ENCODE data around the gene BDNF.
A peak's percentile ranks its signal among the peaks of the same experiment; 100 is the strongest.

The BDNF gene

DNA sequence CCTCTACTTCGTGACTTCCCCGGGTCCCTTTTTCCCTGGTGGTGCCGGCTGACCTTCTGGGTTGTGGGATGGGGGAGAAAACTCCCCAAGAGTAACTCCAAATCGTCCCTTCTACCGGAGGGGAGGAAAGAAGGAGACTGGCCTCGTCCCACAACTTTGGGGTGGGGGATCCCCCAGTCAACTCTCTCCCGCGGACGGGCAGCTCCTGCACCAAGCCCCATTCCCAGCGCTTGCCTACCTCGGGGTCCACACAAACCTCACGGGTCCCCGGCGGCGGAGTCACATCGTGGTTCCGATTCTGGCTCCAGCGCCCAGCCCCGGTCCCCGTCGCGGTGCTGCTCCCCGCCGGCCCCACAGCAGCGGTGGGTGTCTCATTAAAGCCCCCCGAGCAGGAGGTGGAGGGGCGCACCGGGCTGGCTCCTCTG, 317 bp downstream of the BDNF start:
- Histone ChIP-seq H2BK5ac (ENCODE audit: low read depth, low read length, poor library complexity) (no peak overlapping the region), H3K4ac (ENCODE audit: low read depth, low read length) (no peak overlapping the region), H2AFZ (ENCODE audit: insufficient read depth, low read length, poor library complexity) (peak overlapping the region; percentile 85), H3K4me2 (ENCODE audit: low read length) (peak overlapping the region; percentile 78), H3K9me3 (ENCODE audit: insufficient read depth, low read depth, low read length) (no peaks in the 10 kb centered on the region), H3K18ac (ENCODE audit: low read length) (peak overlapping the region; percentile 55), H3K23ac (ENCODE audit: low read length) (no peak overlapping the region), H3K79me1 (ENCODE audit: low read length) (peaks cover 4% of the 10 kb centered on the region), H2AK5ac (ENCODE audit: low read length) (no peak overlapping the region), H4K12ac (ENCODE audit: low read depth, low read length) (no peak overlapping the region), H3K36me3 (ENCODE audit: control insufficient read depth in 1 of 2, insufficient read depth in 2 of 2, low read length in 2 of 2) (no peaks in the 10 kb centered on the region), H2BK12ac (ENCODE audit: low read length) (no peak overlapping the region), H3K27me3 (ENCODE audit: insufficient read depth, low read length) (peaks cover 27% of the 10 kb centered on the region), H4K8ac (ENCODE audit: low read depth, low read length) (peak overlapping the region; percentile 48), H3K79me2 (ENCODE audit: control insufficient read depth, insufficient read depth, low read length, poor library complexity) (no peaks in the 10 kb centered on the region), H4K91ac (ENCODE audit: low read depth, low read length) (peak overlapping the region; percentile 21), H2BK120ac (ENCODE audit: insufficient read depth, low read length, poor library complexity) (no peak overlapping the region), H3K4me3 (ENCODE audit: low read depth, low read length) (peak overlapping the region; percentile 72), H3K4me1 (ENCODE audit: control insufficient read depth in 1 of 2, insufficient read depth in 2 of 2, low read length in 2 of 2) (peaks cover 9 to 10% of the 10 kb centered on the region in 2 experiments), H3K27ac (ENCODE audit: low read depth, low read length) (no peak overlapping the region), H3K9ac (ENCODE audit: low read length) (no peak overlapping the region), H3K14ac (ENCODE audit: low read length) (no peak overlapping the region)
- WGBS (ENCODE audit: extremely low coverage, insufficient coverage, insufficient read length): no CpG with 5 or more reads among the region's 28 CpGs
- DNase-seq: no peak

DNA sequence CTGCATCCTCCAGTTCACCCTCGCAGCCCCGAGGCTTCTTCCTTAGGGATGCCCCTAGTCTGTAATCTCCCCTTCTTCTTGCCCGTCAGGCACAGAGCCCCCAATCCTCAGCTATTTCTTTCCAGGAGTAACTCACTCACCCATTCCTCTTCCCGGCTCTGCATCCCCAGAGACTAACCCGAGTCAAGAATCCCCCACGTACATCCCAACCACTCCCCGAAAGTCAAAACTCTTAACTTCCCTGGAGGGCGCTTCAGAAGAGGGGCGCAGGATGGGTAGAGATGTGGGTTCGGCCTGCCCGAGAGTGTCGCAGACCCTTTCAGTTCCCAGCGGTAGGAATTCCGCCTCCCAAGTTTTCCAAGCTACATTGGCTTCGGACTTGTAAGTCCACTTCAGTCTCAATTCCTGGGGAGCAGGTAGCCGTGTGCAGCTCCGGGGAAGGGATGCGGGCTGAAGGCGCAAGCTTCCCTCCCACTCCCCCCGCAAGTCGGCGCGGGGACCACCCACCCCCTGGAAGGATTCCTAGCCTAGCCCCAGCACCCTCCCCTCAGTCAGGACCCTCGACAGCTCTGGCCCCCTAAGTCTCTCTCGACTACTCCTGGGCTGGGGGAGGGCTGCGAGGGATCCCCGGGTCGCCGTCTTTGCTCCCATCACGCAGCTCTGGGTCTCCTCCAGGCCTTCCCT, 871 bp downstream of the BDNF start:
- no peaks in the 10 kb centered on the region for H3K36me3 ChIP-seq (ENCODE audit: control insufficient read depth in 1 of 2, insufficient read depth in 2 of 2, low read length in 2 of 2)
- H2AK5ac ChIP-seq (ENCODE audit: low read length): no peak overlapping the region
- no peaks in the 10 kb centered on the region for H3K79me2 ChIP-seq (ENCODE audit: control insufficient read depth, insufficient read depth, low read length, poor library complexity)
- no peaks in the 10 kb centered on the region for H3K9me3 ChIP-seq (ENCODE audit: insufficient read depth, low read depth, low read length)
- peak overlapping the region; percentile 64 for H2AFZ ChIP-seq (ENCODE audit: insufficient read depth, low read length, poor library complexity)
- H4K91ac ChIP-seq (ENCODE audit: low read depth, low read length): no peak overlapping the region
- H2BK5ac ChIP-seq (ENCODE audit: low read depth, low read length, poor library complexity): no peak overlapping the region
- no peak overlapping the region for H3K4ac ChIP-seq (ENCODE audit: low read depth, low read length)
- peak overlapping the region; percentile 48 for H4K8ac ChIP-seq (ENCODE audit: low read depth, low read length)
- peaks cover 9 to 10% of the 10 kb centered on the region in 2 experiments for H3K4me1 ChIP-seq (ENCODE audit: control insufficient read depth in 1 of 2, insufficient read depth in 2 of 2, low read length in 2 of 2)
- DNase-seq: no peak
- no peak overlapping the region for H2BK12ac ChIP-seq (ENCODE audit: low read length)
- no peak overlapping the region for H3K14ac ChIP-seq (ENCODE audit: low read length)
- no peak overlapping the region for H3K18ac ChIP-seq (ENCODE audit: low read length)
- H3K4me3 ChIP-seq (ENCODE audit: low read depth, low read length): peak overlapping the region; percentile 72
- no peak overlapping the region for H4K12ac ChIP-seq (ENCODE audit: low read depth, low read length)
- H2BK120ac ChIP-seq (ENCODE audit: insufficient read depth, low read length, poor library complexity): no peak overlapping the region
- H3K79me1 ChIP-seq (ENCODE audit: low read length): peaks cover 4% of the 10 kb centered on the region
- peak overlapping the region; percentile 43 for H3K9ac ChIP-seq (ENCODE audit: low read length)
- peaks cover 27% of the 10 kb centered on the region for H3K27me3 ChIP-seq (ENCODE audit: insufficient read depth, low read length)
- no peak overlapping the region for H3K27ac ChIP-seq (ENCODE audit: low read depth, low read length)
- no peak overlapping the region for H3K23ac ChIP-seq (ENCODE audit: low read length)
- no CpG with 5 or more reads among the region's 30 CpGs for WGBS (ENCODE audit: extremely low coverage, insufficient coverage, insufficient read length)
- peak overlapping the region; percentile 78 for H3K4me2 ChIP-seq (ENCODE audit: low read length)

DNA sequence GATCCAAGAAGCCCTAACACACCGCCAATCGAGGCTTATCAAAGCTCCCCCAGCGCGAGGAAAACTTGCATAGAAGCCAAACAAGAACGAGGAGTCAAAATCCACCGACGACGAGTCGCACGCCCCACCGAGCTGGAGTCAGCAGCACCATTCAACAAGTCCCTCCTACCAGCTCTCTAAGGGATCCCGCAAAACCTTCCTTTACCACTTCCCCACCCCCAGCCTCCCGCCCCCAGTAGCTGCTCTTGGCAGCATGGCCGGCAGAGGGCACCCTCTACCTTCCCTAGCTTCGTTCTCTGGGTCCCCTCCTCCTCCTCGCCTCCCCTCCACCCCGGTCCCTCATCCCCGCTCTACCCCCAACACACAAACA, 1.4 kb downstream of the BDNF start:
- peak overlapping the region; percentile 72 for H3K4me3 ChIP-seq (ENCODE audit: low read depth, low read length)
- peak; percentile 55 to 70 for DNase-seq
- no peaks in the 10 kb centered on the region for H3K36me3 ChIP-seq (ENCODE audit: control insufficient read depth in 1 of 2, insufficient read depth in 2 of 2, low read length in 2 of 2)
- no peak overlapping the region for H2BK12ac ChIP-seq (ENCODE audit: low read length)
- no peaks in the 10 kb centered on the region for H3K9me3 ChIP-seq (ENCODE audit: insufficient read depth, low read depth, low read length)
- H4K12ac ChIP-seq (ENCODE audit: low read depth, low read length): no peak overlapping the region
- no peak overlapping the region for H3K18ac ChIP-seq (ENCODE audit: low read length)
- H2AFZ ChIP-seq (ENCODE audit: insufficient read depth, low read length, poor library complexity): peak overlapping the region; percentile 43
- H3K4ac ChIP-seq (ENCODE audit: low read depth, low read length): no peak overlapping the region
- peaks cover 9 to 10% of the 10 kb centered on the region in 2 experiments for H3K4me1 ChIP-seq (ENCODE audit: control insufficient read depth in 1 of 2, insufficient read depth in 2 of 2, low read length in 2 of 2)
- peak overlapping the region; percentile 93 for H3K4me2 ChIP-seq (ENCODE audit: low read length)
- no peak overlapping the region for H3K23ac ChIP-seq (ENCODE audit: low read length)
- no peak overlapping the region for H3K27ac ChIP-seq (ENCODE audit: low read depth, low read length)
- H2BK5ac ChIP-seq (ENCODE audit: low read depth, low read length, poor library complexity): no peak overlapping the region
- peaks cover 27% of the 10 kb centered on the region for H3K27me3 ChIP-seq (ENCODE audit: insufficient read depth, low read length)
- no peak overlapping the region for H4K8ac ChIP-seq (ENCODE audit: low read depth, low read length)
- no peak overlapping the region for H3K14ac ChIP-seq (ENCODE audit: low read length)
- peak overlapping the region; percentile 18 for H3K9ac ChIP-seq (ENCODE audit: low read length)
- H3K79me2 ChIP-seq (ENCODE audit: control insufficient read depth, insufficient read depth, low read length, poor library complexity): no peaks in the 10 kb centered on the region
- no CpG with 5 or more reads among the region's 18 CpGs for WGBS (ENCODE audit: extremely low coverage, insufficient coverage, insufficient read length)
- H4K91ac ChIP-seq (ENCODE audit: low read depth, low read length): no peak overlapping the region
- H2BK120ac ChIP-seq (ENCODE audit: insufficient read depth, low read length, poor library complexity): peak overlapping the region; percentile 64
- peaks cover 4% of the 10 kb centered on the region for H3K79me1 ChIP-seq (ENCODE audit: low read length)
- no peak overlapping the region for H2AK5ac ChIP-seq (ENCODE audit: low read length)

DNA sequence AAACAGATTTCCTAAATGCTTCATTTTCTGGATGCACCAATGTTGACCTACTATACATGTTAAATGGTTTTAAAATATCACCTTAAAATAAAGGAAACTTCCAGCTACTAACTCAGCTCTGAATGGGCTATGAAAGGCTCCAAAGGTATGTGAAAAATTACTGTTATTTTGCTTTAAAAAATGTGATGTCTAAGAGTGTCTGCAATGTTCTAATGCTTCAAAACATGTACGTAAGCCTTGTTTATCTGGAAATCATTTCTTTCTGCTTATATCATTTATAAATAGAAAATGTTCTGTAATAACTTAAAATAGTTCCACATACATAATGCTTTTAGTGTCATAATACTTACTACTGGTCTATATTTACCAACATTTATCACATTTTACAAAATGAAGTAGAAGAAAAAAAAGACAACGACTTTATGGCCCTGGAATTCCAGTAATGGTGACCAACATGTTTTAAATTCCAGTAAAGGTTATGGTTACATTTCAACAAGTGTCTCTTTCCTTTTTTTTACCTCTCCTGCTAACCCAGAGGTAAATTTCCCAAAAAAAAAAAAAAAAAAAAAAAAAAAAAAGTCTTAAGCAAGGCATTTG, 2.5 kb downstream of the BDNF start:
- WGBS (ENCODE audit: extremely low coverage, insufficient coverage, insufficient read length): no CpG with 5 or more reads among the region's 2 CpGs
- H3K4me3 ChIP-seq (ENCODE audit: low read depth, low read length): no peak overlapping the region
- H3K4me2 ChIP-seq (ENCODE audit: low read length): no peak overlapping the region
- H2BK5ac ChIP-seq (ENCODE audit: low read depth, low read length, poor library complexity): no peak overlapping the region
- peak in 1 of 2 donors; percentile 69 for DNase-seq
- H2AFZ ChIP-seq (ENCODE audit: insufficient read depth, low read length, poor library complexity): no peak overlapping the region
- no peaks in the 10 kb centered on the region for H3K9me3 ChIP-seq (ENCODE audit: insufficient read depth, low read depth, low read length)
- peaks cover 9 to 10% of the 10 kb centered on the region in 2 experiments for H3K4me1 ChIP-seq (ENCODE audit: control insufficient read depth in 1 of 2, insufficient read depth in 2 of 2, low read length in 2 of 2)
- H2BK12ac ChIP-seq (ENCODE audit: low read length): no peak overlapping the region
- no peaks in the 10 kb centered on the region for H3K36me3 ChIP-seq (ENCODE audit: control insufficient read depth in 1 of 2, insufficient read depth in 2 of 2, low read length in 2 of 2)
- H3K4ac ChIP-seq (ENCODE audit: low read depth, low read length): no peak overlapping the region
- no peak overlapping the region for H3K14ac ChIP-seq (ENCODE audit: low read length)
- no peak overlapping the region for H4K91ac ChIP-seq (ENCODE audit: low read depth, low read length)
- no peak overlapping the region for H3K27ac ChIP-seq (ENCODE audit: low read depth, low read length)
- H3K79me2 ChIP-seq (ENCODE audit: control insufficient read depth, insufficient read depth, low read length, poor library complexity): no peaks in the 10 kb centered on the region
- H2AK5ac ChIP-seq (ENCODE audit: low read length): no peak overlapping the region
- no peak overlapping the region for H4K8ac ChIP-seq (ENCODE audit: low read depth, low read length)
- peaks cover 27% of the 10 kb centered on the region for H3K27me3 ChIP-seq (ENCODE audit: insufficient read depth, low read length)
- no peak overlapping the region for H2BK120ac ChIP-seq (ENCODE audit: insufficient read depth, low read length, poor library complexity)
- no peak overlapping the region for H3K23ac ChIP-seq (ENCODE audit: low read length)
- H3K18ac ChIP-seq (ENCODE audit: low read length): no peak overlapping the region
- no peak overlapping the region for H4K12ac ChIP-seq (ENCODE audit: low read depth, low read length)
- H3K9ac ChIP-seq (ENCODE audit: low read length): no peak overlapping the region
- H3K79me1 ChIP-seq (ENCODE audit: low read length): peaks cover 4% of the 10 kb centered on the region

Data from trophoblast cell (in vitro differentiated cells and primary cell).